ENCODE results near the gene HADHB.

DNA sequence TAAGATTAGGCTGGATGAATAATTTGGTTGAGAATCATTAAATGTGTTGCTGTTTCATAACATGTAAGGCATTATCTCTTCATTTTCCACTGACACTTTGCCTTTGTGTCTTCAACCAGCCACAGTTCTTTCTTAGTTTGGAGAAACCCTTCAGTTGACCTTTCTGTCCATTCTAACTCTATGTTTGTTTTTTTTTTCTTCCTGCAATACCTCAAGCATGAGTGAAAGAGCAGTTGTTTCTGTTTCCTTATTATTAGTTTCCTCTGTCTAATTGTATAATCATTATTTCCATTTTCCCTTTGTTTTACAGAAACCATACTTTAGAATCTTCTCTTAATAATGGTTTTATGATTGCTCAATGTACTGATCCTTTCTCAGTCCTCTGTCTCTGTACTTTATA is 25.6 kb downstream of the HADHB start:
- TF ChIP-seq, protein P1, sequence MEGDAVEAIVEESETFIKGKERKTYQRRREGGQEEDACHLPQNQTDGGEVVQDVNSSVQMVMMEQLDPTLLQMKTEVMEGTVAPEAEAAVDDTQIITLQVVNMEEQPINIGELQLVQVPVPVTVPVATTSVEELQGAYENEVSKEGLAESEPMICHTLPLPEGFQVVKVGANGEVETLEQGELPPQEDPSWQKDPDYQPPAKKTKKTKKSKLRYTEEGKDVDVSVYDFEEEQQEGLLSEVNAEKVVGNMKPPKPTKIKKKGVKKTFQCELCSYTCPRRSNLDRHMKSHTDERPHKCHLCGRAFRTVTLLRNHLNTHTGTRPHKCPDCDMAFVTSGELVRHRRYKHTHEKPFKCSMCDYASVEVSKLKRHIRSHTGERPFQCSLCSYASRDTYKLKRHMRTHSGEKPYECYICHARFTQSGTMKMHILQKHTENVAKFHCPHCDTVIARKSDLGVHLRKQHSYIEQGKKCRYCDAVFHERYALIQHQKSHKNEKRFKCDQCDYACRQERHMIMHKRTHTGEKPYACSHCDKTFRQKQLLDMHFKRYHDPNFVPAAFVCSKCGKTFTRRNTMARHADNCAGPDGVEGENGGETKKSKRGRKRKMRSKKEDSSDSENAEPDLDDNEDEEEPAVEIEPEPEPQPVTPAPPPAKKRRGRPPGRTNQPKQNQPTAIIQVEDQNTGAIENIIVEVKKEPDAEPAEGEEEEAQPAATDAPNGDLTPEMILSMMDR (conservative IDR thresholded peaks at IDR 0.05 in 1 of 2, IDR thresholded peaks at IDR 0.05 in 1 of 2; ENCODE audit: low read depth in 1 of 2, low read length in 2 of 2): no peak
- TF ChIP-seq EZH2 (IDR thresholded peaks at IDR 0.05; ENCODE audit: low read length, missing control alignments): no peak

Measured in fibroblast of lung (primary cell).